HUDEP-2 (cell line): Measurements from ENCODE around the gene AGMO.

Experiments
- DNase-seq, 76 experiments: peaks; one replicate each; lab custom pipeline; 2025; ENCODE audit not compliant: unreplicated experiment in 76 of 76; lab: John Stamatoyannopoulos, UW

Gene AGMO

GRCh38 chr7:15561835-15562234 is at the start of gene AGMO:
AGMO (minus strand) TSS chr7:15562015.
- DNase-seq: no peak

DNA sequence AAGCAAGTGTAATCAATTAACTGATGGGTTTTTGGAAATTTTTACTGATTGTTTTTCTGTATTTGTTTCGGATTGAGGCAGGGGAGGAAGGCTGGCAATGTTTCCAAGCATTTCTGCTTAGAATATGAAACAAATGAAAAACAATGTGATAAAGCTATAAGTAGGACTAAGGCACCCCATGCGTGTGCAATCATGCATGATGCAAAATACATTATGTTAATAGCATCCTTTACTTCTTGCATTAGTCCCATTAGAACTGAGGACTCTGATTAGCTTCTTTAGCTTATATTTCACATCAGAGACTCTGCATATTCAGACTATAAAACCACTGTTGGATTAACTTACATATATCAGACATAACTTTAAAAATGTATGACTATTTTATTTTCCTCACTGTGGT is 48.7 kb upstream of the AGMO start:
- no peak for DNase-seq

- no peak for DNase-seq
Measured at GRCh38 chr7:15609287-15609686, 47.5 kb upstream of the AGMO start.

GRCh38 chr7:15607529-15608210 is 45.9 kb upstream of the AGMO start:
- no peak for DNase-seq

GRCh38 chr7:15606561-15606960 is 44.7 kb upstream of the AGMO start:
- no peak for DNase-seq

DNA sequence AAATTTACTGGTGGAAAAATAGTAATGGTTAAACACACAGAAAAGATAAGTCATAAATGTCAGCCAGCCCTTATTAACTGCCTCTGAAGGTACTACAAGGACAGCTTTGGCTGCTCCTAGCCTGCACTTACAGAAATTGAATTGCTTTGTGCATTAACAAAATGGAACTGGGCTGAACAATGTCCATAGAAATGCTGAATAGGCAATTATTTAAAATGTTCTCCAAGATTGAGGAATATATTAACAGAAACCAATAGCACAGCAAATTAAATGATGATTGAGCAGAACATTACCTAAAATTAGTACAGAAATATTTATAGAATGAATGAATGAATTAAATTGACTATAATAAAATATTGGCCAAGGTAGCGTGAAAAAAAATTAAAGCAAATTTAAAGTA is 42.4 kb upstream of the AGMO start:
- DNase-seq: no peak

GRCh38 chr7:15603124-15603523 is 41.3 kb upstream of the AGMO start:
- no peak for DNase-seq

- no peak for DNase-seq
Measured at GRCh38 chr7:15602236-15602635, 40.4 kb upstream of the AGMO start.

GRCh38 chr7:15601175-15601574 is 39.4 kb upstream of the AGMO start:
- DNase-seq: no peak

DNA sequence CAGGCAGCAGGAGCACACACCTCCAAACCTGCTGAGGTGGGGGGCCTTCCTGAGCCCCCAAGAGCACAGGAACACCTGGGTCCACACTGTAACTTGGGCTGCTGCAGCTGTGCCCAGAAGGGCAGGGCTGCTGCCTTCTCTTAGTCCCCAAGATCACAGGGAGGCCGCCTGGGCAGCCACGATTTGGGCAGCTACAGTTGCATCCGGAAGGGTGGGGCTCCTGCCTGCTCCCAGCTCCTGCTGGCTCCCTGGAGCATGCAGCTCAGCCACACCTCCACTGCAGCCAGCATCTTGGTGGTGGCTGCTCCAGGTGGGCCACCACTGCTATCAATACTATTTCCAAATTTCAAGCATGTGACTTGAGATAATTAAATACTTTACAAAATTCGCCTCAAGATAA is 38.5 kb upstream of the AGMO start:
- DNase-seq: no peak

DNA sequence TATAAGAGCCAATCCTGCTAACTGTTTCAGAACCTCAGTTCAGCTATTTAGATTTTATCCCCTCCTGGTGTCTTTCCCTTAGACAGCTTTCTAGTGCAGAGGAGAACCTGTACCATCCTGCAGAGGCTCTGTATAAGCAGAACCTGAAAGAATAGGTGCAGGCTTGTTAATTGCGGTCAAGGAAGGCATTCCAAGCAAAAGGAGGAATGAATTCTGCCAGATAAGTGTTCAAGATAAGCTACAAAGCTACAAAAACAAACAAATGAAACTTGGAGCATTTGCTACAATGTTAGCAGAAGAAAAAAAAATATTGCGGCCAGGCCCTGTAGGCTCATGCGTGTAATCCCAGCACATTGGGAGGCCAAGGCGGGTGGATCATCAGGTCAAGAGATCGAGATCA is 32.6 kb upstream of the AGMO start:
- no peak for DNase-seq

DNA sequence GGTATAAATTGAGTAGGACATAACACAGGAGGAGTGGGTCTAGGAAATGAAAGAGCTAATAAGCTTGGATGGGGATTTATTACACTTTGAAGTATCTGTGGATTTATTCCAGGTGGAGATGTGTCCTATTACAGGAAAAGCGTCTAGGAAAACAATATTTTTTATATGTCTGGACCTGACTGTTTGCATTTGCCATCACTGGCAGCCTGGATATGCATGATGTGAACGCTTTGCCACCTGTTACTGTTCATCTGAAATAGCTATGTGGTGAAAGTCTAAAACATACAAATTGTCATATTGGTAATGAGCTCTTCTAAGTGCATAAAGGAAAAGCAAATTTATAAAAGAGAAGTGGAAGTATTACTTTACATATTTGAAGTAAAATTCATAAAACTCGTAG is 31.6 kb upstream of the AGMO start:
- DNase-seq: no peak

DNA sequence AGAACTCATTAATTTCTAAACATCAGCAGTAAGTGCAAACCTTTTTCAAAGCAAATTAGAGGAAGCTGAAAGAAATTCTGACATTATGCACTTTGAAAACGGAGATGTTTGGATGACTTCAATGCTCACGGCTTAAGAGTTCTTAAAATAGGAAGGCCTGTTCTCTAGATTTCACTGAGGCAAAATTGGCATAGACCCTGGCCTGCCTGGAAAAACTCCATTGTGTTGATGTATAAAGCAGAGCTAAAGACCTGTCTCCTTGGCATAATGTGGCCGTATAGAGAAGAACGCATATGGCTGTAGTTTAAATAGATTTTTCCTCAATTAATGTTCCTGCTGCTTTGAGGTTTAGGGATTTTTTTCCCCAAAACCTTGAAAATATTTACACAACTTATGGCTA is 24.5 kb upstream of the AGMO start:
- DNase-seq: no peak

- no peak for DNase-seq
Measured at GRCh38 chr7:15584575-15584974, 22.8 kb upstream of the AGMO start.

DNA sequence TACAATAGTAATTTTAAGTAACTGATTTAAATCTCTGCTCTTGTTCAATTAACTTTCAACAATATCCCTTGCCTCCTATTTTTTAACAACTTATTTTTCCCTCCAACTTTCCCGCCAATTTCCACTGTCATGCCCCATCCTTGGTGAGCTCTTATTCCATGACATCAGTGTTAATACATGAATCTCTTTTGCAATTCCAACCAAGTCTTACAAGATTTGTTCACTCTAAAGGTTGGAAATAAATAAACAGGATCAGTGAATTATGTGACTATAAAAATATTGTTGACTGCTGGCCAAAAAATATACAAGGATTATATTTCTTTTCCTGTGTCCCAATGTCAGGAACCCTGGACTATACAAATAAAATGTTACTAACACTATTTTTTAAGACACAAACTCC is 21.0 kb upstream of the AGMO start:
- no peak for DNase-seq

GRCh38 chr7:15581352-15581951 is 19.6 kb upstream of the AGMO start:
- no peak for DNase-seq

DNA sequence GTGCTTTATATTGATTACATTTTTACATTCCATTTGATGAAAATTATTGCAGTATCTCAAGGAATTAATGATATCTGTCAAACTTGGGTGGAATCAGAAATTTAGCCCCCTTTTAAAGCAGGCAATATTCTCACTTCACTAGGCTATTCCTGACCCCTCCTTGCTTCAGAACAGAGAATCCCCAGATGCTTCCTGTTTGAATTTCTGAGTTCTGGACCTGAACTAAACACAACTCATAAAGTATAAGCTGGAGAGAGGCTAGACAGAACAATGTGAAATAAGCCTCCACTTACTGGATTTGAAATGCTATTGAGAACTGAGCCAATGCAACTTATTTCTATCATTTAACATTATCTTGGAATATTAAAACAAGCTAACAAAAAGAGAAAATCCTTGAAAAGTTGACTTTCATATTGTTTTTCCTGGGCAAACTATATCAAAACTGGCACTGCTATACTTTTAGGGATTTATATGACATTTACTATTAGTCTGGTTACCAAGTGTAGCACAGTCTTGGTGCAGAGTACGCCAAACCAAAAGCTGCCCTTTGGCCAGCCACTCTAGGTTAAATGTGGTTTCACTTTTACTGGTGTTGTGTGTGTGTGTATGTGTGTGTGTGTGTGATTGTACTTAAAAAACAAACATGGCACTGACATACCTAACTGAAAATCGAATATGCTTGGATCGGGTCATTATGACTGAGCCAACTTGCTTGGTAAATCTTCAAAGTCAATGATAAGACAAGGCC is 19.0 kb upstream of the AGMO start:
- no peak for DNase-seq

GRCh38 chr7:15577600-15577999 is 15.8 kb upstream of the AGMO start:
- no peak for DNase-seq

GRCh38 chr7:15571301-15571878 is 9.6 kb upstream of the AGMO start:
- DNase-seq: no peak

DNA sequence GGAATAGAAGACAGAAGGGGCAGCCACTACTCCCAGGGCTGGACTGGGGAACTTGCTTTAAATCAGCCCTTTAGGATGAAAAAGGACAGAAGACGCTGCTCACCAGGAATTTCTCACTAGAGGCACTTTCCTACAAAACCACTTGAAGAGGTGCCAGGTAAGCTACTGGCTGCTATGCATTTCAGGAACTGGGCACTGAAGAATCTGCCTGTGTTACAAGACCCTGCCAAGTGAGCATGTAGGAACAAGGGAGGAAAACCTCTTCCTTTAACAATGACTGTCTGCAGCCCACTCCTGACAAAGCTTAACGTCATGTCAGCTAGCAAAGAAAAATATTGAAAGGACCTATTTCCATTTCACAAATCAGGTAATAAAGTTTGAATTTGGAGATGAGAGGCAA is 5.8 kb upstream of the AGMO start:
- no peak for DNase-seq

DNA sequence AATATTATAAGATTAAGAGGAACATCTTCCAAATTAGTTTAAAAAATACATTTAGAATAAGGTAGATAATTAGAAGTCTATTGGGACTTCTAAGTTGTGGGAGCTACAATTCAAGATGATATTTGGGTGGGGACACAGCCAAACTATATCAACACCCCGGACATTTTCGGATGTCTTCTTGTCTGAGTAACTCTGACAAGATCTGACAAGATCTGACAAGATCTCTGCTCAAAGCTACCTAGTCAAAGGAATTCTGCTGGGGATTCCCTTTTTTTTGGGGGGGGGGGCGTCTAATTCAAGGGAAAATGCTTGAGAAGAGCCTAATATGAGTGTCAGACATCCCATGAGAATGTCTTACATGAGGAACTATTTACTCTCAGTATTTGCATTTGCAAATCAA is 5.2 kb upstream of the AGMO start:
- no peak for DNase-seq

- no peak for DNase-seq
Measured at GRCh38 chr7:15566476-15566875, 4.7 kb upstream of the AGMO start.
